Daoy (cell line): ENCODE results near the gene AHDC1. TPM values are rescaled to one million over a fixed set of nuclear protein-coding genes. Genes with fewer than 3 reads are reported as not detected.
"Not testable (repeated sequence)": the region's sequence is repeated elsewhere in the genome, so short reads cannot be mapped to it uniquely, and the experiment has no call there.

Source experiments
- DNase-seq: peaks from one replicate; pipeline ENCODE4 v3.0.0-alpha.2; 2015; ENCODE audit warnings: low read depth
- total RNA-seq: library from RNA; depleted of rRNA; stranded (reverse); fragments of >200 nt; shearing (Covaris generic); gene quantifications from 2 replicates; pipeline ENCODE4 v1.2.3, GENCODE V29; 2014; rRNA removed

Gene AHDC1
- total RNA-seq, result 3.8 and 4.7 TPM in 2 replicates

DNA sequence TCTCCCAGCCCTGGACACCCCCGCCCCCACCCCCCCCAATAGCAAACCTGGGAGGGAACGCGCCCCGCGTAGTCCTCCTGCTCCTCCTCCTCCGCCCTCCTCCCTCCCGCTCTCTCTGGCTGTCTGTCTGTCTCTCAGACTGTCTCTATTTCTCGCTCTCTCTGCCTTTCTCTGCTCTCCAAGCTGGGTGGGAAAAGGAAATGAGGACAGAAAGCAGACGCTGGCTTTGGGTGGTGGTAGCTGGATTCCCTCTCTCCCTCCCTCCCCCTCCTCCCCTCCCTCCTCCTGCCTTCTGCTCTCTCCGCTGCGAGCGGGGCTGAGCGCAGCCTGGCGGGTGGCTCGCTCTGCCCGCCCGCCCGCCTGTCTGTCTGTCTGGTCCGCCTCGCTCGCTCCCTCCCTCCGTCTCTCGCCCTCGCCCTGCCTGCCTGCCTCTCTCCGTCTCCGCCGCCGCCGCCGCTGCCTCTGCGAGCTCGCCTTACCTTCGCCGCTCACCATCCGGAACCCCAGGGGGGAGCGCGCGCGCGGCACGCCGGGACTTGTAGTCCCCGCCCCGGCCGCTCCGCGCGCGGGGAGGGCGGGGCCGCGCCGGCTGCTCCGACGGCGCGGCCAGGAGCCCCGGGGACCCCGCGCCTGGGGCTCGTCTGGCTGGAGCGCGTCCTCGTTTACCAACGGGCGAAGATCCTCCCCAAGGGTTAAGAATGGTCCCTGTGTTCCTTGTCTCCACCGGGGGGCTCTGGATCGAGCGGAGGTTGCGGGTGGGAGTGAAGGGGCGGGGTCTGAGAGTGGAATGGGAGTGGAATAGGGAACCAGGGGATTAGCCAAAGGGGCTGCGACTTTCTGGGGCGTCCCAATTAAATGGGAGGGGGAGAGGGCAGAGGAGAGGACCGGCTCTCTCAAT, at the start of gene AHDC1:
AHDC1 (minus strand) TSS at position 464 of the 898 bp plus-strand sequence. CDS start 52,029 bp downstream, outside the sequence.
- peak; percentile 96 for DNase-seq

DNA sequence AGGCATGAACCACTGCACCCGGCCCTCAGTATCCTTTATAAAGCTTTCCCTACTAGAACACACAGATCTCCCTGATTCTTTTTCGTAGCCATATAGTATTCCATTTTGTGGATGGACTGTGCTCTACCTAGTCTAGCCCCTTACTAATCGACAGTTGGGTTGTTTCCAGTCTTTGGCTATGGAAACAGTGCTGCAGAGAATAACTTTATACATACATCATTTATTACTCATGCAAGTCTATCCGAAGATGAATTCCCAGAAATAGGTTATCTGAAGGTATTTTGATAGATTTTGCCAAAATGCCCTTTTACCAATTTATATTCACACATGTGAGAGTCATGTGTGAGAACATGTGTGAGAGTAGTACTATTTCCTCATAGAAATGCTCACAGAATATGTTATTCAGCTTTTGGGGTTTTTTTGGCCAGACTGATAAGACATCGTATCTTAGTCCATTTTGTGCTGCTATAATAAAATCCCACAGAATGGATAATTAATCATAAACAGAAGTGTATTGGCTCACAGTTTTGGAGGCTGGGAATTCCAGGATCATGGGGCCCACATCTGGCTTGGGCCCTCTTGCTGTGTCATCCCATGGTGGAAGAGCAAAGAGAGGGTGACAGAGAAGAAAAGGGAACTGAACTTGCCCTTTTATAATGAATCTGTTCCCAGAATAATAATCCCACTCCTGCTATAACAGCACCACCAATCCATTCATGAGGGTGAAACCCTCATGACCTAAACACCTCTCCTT, 48.3 kb upstream of the AHDC1 start:
- DNase-seq, result no peak

DNA sequence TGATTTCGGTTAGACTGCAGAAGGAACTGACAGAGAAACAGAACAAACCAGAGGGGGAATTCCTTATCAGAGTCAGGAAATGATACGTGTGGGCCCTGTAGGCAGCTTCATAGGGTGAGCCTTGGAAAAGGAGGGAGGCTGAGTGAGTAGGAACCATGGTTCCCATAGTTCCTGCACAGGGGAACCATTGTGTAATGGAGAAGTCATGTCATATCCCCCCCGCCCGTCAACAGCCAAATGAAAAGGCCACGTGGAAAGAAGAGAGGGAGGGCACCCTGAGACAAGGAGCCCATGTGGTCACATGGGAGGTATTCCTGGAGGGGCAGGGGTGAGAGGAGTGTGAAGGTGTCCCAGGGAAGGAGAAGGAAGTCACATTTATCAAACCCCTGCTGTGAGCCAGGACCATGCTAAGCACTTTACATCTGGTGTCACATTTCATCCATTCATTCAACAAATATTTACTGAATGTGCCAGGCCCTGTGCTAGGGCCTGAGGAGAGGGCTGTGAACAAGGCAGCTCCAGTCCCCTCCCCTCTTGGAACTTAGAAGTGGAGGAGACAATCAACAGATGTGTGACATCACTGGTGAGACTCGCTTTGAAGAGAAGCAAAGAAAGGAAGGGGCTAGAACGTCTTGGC, 46.7 kb upstream of the AHDC1 start:
- peak; percentile 71 for DNase-seq

DNA sequence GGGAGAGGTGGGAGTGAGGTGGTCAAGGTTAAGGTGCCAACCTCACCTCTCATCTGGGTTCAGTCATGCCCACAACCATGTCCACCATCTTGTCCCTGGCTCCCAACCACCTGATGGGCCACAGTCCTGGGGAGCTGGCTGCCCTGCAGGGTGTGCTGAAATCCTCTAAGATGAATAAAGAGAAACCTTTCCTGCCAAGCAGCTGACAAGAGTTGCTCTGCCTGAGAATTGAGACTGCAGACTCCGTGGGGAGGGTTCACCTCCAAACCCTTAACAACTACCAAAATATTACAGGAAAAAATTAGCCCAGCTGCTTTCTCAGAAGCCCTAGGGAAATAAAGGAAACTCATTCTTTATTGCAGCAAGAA, 46.2 kb upstream of the AHDC1 start:
- DNase-seq, result no peak

GRCh38 chr1:27649306-27649635, 45.3 kb upstream of the AHDC1 start:
- DNase-seq, result no peak

DNA sequence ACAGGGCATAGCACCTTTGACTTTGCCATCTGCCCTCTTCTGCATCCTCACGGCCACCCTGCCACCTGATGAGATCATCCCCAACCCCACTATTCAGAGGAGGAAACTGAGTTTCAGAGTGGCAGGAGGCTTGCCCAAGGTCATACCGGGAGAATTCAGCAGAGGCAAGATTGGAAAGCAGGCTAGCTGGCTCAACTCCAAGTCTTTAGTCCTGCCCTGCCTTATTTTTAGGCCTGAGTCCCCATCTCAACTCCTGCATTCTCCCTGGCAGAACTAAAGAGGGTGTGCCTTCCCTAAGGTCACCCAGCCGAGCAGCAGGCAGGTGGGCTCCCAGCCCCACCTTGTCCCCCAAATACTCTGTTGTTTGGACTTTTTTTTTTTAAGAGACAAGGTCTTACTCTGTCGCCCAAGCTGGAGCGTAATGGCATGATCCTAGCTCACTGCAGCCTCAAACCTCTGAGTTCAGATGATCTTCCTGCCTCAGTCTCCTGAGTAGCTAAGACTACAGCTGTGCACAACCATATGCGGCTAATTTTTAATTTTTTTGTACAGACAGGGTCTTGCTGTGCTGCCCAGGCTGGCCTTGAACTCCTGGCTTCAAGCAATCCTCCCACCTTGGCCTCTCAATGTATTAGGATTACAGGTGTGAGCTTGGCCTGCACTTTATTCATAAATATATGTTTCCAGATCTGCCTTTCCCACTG, 44.8 kb upstream of the AHDC1 start:
- DNase-seq, result no peak

GRCh38 chr1:27647328-27647727, 43.4 kb upstream of the AHDC1 start:
- no peak for DNase-seq

DNA sequence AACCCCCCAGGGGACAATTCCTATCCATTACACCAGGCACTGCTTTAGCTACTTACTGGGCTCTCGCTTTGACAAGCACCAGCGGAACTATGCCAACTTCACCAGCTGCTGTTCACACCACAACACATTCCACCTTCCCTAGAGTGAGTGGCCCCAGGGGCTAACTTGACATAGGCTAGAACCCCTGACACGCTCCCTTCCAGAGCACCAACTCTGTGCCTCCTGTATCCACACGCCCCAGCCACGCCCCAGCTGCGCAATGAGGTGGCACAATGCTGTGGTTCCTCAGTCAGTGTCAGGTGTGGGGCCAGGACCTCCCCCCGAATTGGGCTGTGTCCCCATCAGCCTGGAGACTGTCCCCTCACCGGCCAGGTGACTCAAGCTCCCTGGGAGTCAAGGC, 42.7 kb upstream of the AHDC1 start:
- DNase-seq, result no peak

- DNase-seq, result no peak
These were observed 41.1 kb upstream of the AHDC1 start for GRCh38 chr1:27645071-27645415.

DNA sequence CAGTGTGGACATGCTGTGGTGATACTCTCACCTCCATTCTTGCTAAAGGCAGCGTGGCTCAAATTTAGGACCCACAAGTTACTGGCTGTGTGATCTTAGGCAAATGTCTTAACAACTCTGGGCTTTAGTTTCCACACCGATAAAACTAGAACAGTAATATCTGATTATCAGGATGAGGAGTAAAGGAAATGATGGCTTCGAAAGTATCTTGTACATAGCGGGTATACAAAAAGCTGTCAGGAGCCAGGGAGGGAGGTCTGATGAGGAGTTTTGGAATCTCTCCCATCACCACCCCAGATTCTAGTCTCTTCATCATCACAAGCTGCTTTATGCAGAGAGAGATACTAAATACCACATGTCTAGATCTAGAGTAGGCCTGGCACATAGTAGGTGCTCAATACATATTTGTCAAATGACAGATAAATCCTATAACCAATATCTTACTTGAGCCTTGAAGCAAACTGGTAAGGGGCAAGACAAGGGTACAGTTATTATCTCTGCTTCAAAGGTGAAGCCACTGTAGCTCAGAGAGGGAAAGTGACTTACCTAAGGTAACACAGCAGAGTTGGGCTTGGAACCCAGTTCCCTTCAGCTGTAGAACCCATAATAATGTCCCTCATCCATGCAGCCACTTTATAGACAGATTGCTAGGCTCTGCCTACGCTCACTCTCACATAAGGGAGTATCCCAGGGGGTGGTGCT, 40.6 kb upstream of the AHDC1 start:
- DNase-seq, result no peak

DNA sequence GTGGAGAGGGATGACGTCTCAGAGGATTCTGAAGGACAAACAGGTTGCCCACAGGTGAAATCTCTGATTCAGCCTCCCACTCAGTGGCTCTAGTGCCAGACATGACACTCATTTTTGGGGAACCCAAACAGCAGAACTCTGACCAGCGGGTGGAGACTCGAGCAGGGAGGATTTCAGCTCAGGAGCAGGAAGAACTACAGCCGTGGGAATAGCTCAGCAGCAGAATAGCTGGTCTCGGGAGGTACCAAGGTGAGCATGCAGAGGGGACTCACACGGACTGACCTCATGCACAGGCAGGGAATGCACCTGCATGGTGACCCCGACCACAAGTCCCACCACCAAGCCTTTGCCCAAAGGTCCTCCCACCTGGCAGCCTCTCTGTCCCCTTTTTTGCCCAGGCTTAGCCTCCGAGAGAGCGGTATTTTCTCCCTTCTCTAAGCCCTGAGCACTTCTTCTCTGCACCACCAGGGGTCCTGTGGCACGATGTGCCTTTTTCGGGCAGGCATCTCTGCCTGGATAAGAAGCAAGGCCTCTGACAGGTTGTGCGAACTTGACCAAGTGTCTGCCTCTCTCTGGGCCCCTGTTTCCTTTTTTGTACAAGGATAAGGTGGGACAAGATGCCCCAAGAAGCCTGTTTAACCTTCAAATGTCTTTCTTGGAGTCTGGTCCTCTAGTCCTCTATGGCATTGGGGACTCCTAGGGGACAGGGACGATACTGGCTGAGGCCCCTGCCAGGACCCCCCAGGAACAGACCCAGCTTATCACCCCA, 39.8 kb upstream of the AHDC1 start:
- DNase-seq, result peak; percentile 54

GRCh38 chr1:27640514-27640913, 36.6 kb upstream of the AHDC1 start:
- not testable (repeated sequence) for DNase-seq

- no peak for DNase-seq
These were observed 34.9 kb upstream of the AHDC1 start for GRCh38 chr1:27638805-27639204.

DNA sequence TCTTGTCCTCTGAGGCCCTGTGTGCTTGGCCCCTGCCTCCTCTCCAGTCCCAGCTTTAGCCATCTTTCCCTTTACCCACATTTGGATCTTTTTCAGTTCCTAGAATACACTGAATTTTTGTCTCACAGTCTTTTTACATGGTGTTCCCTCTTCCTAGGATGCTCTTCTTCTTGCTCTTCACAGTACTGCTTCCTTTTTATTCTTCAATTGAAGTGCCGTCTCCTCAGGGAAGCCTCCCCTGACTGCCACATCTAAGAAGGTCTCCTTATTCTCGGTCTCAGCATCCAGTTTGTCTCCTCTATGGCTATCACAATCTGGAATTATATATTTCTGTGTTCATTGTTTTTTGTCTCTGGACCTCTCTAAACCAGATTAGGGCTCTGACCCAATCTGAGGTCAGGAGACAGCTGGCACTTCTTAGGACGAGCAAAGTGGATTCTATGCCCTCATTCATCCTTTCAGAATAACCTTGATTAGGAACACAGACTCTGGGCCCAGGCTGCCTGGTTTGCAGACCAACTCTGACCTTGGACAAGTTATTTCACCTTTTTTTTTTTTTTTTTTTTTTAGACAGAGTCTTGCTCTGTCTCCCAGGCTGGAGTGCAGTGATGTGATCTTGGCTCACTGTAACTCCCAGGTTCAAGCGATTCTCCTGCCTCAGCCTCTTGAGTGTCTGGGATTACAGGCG, 34.2 kb upstream of the AHDC1 start:
- no peak for DNase-seq

GRCh38 chr1:27635396-27636142, 31.6 kb upstream of the AHDC1 start:
- DNase-seq, result no peak

GRCh38 chr1:27634985-27635367, 31.0 kb upstream of the AHDC1 start, which contains the start of gene FGR:
Gene FGR (minus strand): TSS chr1:27635185. CDS start chr1:27623916, 11,269 bp downstream.
- DNase-seq, result no peak

DNA sequence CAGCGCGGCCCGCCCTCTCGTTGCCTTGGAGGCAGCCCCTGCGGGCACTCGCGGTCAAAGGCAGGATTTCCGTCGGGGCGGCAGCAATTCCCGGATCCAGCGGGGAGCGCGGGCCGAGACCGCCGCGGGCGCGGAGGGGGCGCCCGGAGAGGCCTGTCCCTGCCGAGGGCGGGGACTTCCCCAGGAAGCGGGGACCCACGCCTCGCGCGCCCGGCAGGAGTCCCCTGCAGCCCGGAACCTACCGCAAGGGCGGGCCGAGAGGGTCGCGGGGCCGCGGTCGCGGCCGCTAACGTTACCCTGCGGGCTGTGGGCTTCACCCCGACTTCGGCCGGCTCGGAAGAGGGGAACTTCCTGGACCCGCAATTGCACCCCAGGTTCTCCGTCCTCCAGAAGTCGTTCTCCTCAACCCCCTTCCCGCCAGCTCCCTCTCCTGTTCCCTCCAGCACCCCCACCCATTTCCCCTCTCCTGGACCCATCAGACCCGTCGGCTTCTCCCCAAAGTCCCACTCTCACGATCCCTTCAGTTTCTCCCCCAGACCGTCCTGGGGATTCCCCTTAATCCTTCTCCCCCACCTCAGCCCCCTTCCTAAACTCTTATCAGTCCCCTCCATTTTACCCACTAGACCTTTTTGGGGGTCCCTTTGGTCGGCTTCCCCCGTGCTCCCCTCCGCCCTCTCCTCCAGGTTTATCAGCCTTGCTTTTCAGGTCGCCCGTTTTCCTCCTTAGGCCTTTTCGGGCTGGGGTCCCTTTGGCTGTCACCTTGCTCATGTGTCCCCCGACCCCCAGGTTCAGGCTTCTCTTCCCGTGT, 30.4 kb upstream of the AHDC1 start:
- DNase-seq, result peak; percentile 37

GRCh38 chr1:27633640-27634176, 29.8 kb upstream of the AHDC1 start:
- DNase-seq, result no peak
